Urinary bladder (tissue), 4 donors: ENCODE measurements around the gene LGI2. TPM values are rescaled to one million over a fixed set of nuclear protein-coding genes. Genes with fewer than 3 reads are reported as not detected.

ENCODE experiments used
- DNase-seq: peaks from one replicate; pipeline ENCODE4 v3.0.0-alpha.2; 2015; ENCODE audit errors: extremely low spot score
- H3K27ac ChIP-seq: one replicate; pipeline ENCODE4 v1.5.1; 2013; ENCODE audit warnings: low read depth, mild to moderate bottlenecking, moderate library complexity
- H3K36me3 ChIP-seq: one replicate; pipeline ENCODE4 v1.6.1; 2013; ENCODE audit warnings: mild to moderate bottlenecking, moderate library complexity; ENCODE audit not compliant: insufficient read depth
- H3K4me1 ChIP-seq: one replicate; pipeline ENCODE4 v1.6.1; 2013; ENCODE audit warnings: mild to moderate bottlenecking, moderate library complexity; ENCODE audit not compliant: insufficient read depth
- H3K4me3 ChIP-seq: one replicate; pipeline ENCODE4 v1.5.1; 2013; ENCODE audit warnings: low read depth, low read length
- WGBS: extraction: QIAGEN DNeasy Blood & Tissue Kit; methylation state at CpG from one replicate; pipeline ENCODE4 v1.1.7; 2013; 5-methylcytosine and 5-hydroxymethylcytosine counted together
- polyA plus RNA-seq: library from polyadenylated mRNA; stranded (reverse); fragments of 200-250 nt; gene quantifications from one replicate; pipeline ENCODE4 v1.2.3, GENCODE V29; 2013
- total RNA-seq: library from RNA; depleted of rRNA; stranded (reverse); fragments of >200 nt; gene quantifications from one replicate; pipeline ENCODE4 v1.2.3, GENCODE V29; 2014
- donor health status: healthy with polysubstance abuse.
- donor health status: healthy.

The LGI2 gene
- total and polyA plus RNA-seq, 2 donors, result 0.79 to 4.8 TPM

- no peaks in the 10 kb centered on the region for H3K36me3 ChIP-seq
- H3K27ac ChIP-seq, result no peak overlapping the region
- no peak overlapping the region for H3K4me3 ChIP-seq
- no peaks in the 10 kb centered on the region for H3K4me1 ChIP-seq
- 88% methylated on average over 2 of the region's 2 CpGs for WGBS
- DNase-seq, result no peak
Observed at GRCh38 chr4:24957886-24958285, 72.9 kb downstream of the LGI2 start.

DNA sequence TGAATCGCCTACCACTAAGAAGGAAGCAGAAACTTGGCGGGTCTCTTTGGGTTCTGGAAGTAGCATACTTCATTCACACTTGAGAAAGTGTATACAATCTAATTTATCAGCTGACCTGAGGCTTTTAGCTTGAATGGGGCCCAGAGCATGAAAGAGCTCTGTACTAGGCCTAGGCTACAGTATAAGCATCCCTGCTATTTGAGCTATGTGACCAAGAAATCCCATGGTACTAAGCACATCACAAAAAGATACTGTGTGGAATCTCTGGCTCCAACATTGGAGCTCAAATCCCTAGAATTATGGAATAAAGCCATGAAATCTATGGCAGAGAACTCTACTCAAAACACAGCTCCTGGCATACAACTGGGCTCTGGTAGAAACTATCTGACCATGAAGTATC lies 74.0 kb downstream of the LGI2 start:
- 82% methylated on average over 2 of the region's 2 CpGs for WGBS
- Histone ChIP-seq H3K27ac (no peak overlapping the region), H3K36me3 (no peaks in the 10 kb centered on the region), H3K4me1 (no peaks in the 10 kb centered on the region), H3K4me3 (no peak overlapping the region)
- DNase-seq, result no peak

- WGBS, result 90% methylated on average over 2 of the region's 2 CpGs
- H3K27ac ChIP-seq, result no peak overlapping the region
- H3K4me1 ChIP-seq, result no peaks in the 10 kb centered on the region
- no peak overlapping the region for H3K4me3 ChIP-seq
- DNase-seq, result no peak
- H3K36me3 ChIP-seq, result no peaks in the 10 kb centered on the region
Observed at GRCh38 chr4:24956091-24956490, 74.7 kb downstream of the LGI2 start.

DNA sequence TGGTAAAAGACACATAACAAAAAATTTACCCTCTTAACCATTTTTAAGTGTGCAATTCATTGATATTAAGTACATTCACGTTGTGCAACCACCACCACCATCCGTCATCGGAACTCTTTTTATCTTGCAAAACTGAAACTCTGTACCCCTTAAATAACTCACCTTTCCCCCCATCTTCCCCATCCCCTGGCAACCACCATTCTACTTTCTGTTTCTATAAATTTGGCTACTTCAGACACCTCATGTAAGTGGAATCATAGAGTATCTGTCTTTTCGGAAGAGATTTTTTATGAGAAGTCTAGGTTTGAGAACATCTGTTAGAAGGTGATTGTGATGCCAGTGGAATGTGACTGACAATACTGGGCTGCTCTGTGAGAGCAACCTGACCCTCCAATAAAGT lies 78.1 kb downstream of the LGI2 start:
- H3K4me3 ChIP-seq, result no peak overlapping the region
- no peaks in the 10 kb centered on the region for H3K4me1 ChIP-seq
- no peaks in the 10 kb centered on the region for H3K36me3 ChIP-seq
- DNase-seq, result no peak
- 52% methylated on average over 4 of the region's 4 CpGs for WGBS
- no peak overlapping the region for H3K27ac ChIP-seq

DNA sequence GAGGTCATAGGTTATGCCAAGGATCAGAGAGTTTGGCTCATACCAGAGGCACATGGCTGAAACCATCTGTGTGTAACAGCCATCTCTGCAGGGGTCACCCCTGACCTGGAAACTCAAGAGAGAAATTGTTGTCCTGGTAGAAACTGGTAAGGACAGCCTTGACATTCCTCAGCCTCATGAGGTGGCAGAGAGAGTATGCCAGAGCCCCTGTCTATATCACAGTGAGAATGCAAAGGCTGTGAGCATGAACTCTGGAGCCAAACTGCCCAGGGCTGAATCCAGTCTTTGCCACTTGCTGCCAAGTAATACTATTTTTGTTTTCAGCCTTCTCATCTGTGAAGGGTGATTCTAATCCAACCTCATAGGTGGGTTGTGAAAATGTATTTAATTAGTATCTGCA lies 80.8 kb downstream of the LGI2 start:
- no peaks in the 10 kb centered on the region for H3K4me1 ChIP-seq
- no peaks in the 10 kb centered on the region for H3K36me3 ChIP-seq
- no peak for DNase-seq
- H3K4me3 ChIP-seq, result no peak overlapping the region
- H3K27ac ChIP-seq, result no peak overlapping the region

Other genes starting within 250 kb of the LGI2 start
- 27.1 TPM for gene SOD3, start 235.4 kb downstream of the LGI2 start, total RNA-seq
- gene SOD3, start 235.4 kb downstream of the LGI2 start, polyA plus RNA-seq, result 247 TPM
- 17.4 TPM for gene CCDC149, start 117.9 kb downstream of the LGI2 start, total RNA-seq
- 10.1 TPM for gene CCDC149, start 117.9 kb downstream of the LGI2 start, polyA plus RNA-seq
- gene SEPSECS, start 129.5 kb upstream of the LGI2 start, total RNA-seq, result 20.1 TPM
- gene SEPSECS, start 129.5 kb upstream of the LGI2 start, polyA plus RNA-seq, result 3.6 TPM
- 29.0 TPM for gene PI4K2B, start 203.1 kb upstream of the LGI2 start, total RNA-seq
- gene PI4K2B, start 203.1 kb upstream of the LGI2 start, polyA plus RNA-seq, result 8.3 TPM